Hepatocyte (in vitro differentiated cells): ENCODE measurements around the gene LSR. TPM values are rescaled to one million over a fixed set of nuclear protein-coding genes. Genes with fewer than 3 reads are reported as not detected.

Experiments used
- DNase-seq: peaks from one replicate; pipeline ENCODE4 v3.0.0-alpha.2; 2016; ENCODE audit warnings: low spot score
- H2AFZ ChIP-seq: fragments of 200-600 bp; sonication (generic); 2 replicates; pipeline ENCODE4 v1.6.0; 2016; ENCODE audit warnings: antibody characterized with exemption, mild to moderate bottlenecking
- H3K27ac ChIP-seq: fragments of 200-600 bp; sonication (generic); 2 replicates; pipeline ENCODE4 v1.5.1; 2016; ENCODE audit warnings: mild to moderate bottlenecking
- H3K27me3 ChIP-seq: fragments of 200-600 bp; sonication (generic); 2 replicates; pipeline ENCODE4 v1.6.1; 2016
- H3K36me3 ChIP-seq: fragments of 200-600 bp; sonication (generic); replicated peaks from 2 replicates; pipeline ENCODE4 v1.5.1; 2016; ENCODE audit warnings: low read depth; ENCODE audit not compliant: insufficient read depth
- H3K4me1 ChIP-seq: fragments of 200-600 bp; sonication (generic); 2 replicates; pipeline ENCODE4 v1.5.1; 2016; ENCODE audit warnings: mild to moderate bottlenecking, moderate library complexity; ENCODE audit not compliant: insufficient read depth
- H3K4me2 ChIP-seq: fragments of 200-600 bp; sonication (generic); 2 replicates; pipeline ENCODE4 v1.6.0; 2016
- H3K4me3 ChIP-seq: fragments of 200-600 bp; sonication (generic); 2 replicates; pipeline ENCODE4 v1.5.1; 2016; ENCODE audit warnings: mild to moderate bottlenecking
- H3K79me2 ChIP-seq: fragments of 200-600 bp; sonication (generic); 2 replicates; pipeline ENCODE4 v1.6.0; 2017; ENCODE audit warnings: mild to moderate bottlenecking
- H3K9me2 ChIP-seq: fragments of 200-600 bp; sonication (generic); replicated peaks from 2 replicates; pipeline ENCODE4 v1.6.0; 2017; ENCODE audit warnings: mild to moderate bottlenecking; ENCODE audit not compliant: insufficient read depth
- H3K9me3 ChIP-seq: fragments of 200-600 bp; sonication (generic); 2 replicates; pipeline ENCODE4 v1.5.1; 2016; ENCODE audit warnings: low read depth, mild to moderate bottlenecking
- H4K20me1 ChIP-seq: fragments of 200-600 bp; sonication (generic); 2 replicates; pipeline ENCODE4 v1.6.0; 2016; ENCODE audit warnings: mild to moderate bottlenecking; ENCODE audit not compliant: insufficient read depth, poor library complexity, severe bottlenecking
- CTCF ChIP-seq: fragments of 200-600 bp; sonication (generic); IDR thresholded peaks from 2 replicates; pipeline ENCODE4 v1.5.1; 2016; ENCODE audit warnings: antibody characterized with exemption, mild to moderate bottlenecking; ENCODE audit not compliant: poor library complexity
- EZH2 ChIP-seq: fragments of 200-600 bp; sonication (generic); IDR thresholded peaks from 2 replicates; pipeline ENCODE4 v1.6.1; 2016; ENCODE audit warnings: antibody characterized with exemption, mild to moderate bottlenecking, borderline replicate concordance
- EZH2phosphoT487 ChIP-seq: fragments of 200-600 bp; sonication (generic); IDR thresholded peaks from one replicate; pipeline ENCODE4 v1.6.1; 2018; ENCODE audit warnings: antibody characterized with exemption, mild to moderate bottlenecking, low read depth, moderate library complexity; ENCODE audit not compliant: unreplicated experiment, severe bottlenecking
- WGBS: methylation state at CpG from one replicate; pipeline ENCODE4 v1.1.6; 2016; ENCODE audit warnings: low lambda C conversion rate; ENCODE audit errors: missing lambda C conversion rate; 5-methylcytosine and 5-hydroxymethylcytosine counted together
- polyA plus RNA-seq: library from polyadenylated mRNA; unstranded; fragments of >200 nt; fragmentation: Nextera tagmentation; extraction: Ambion mirVana; gene quantifications from 2 replicates; pipeline ENCODE4 v1.2.1, GENCODE V29; 2016
- total RNA-seq: library from RNA; depleted of rRNA; stranded (reverse); fragments of >200 nt; gene quantifications from 2 replicates; pipeline ENCODE4 v1.2.3, GENCODE V29; 2014

Gene LSR
- total and polyA plus RNA-seq, 2 experiments from 2014 or later = 89.9 to 296 TPM

GRCh38 chr19:35266520-35267352 is 17.9 kb downstream of the LSR start:
- peak overlapping the region; percentile 99 for H3K4me2 ChIP-seq
- peak; percentile 34 for DNase-seq
- no peaks in the 10 kb centered on the region for H3K27me3 ChIP-seq
- H3K4me1 ChIP-seq = peaks cover 12% of the 10 kb centered on the region
- peaks cover 10% of the 10 kb centered on the region for H4K20me1 ChIP-seq
- H3K4me3 ChIP-seq = peak overlapping the region; percentile 97
- H3K27ac ChIP-seq = peak overlapping the region; percentile 100
- H3K79me2 ChIP-seq = peaks cover 33% of the 10 kb centered on the region
- no peaks in the 10 kb centered on the region for H3K9me2 ChIP-seq
- no peak for TF ChIP-seq CTCF
- no peak for TF ChIP-seq EZH2
- no peak for TF ChIP-seq EZH2phosphoT487
- H3K36me3 ChIP-seq = no peaks in the 10 kb centered on the region
- H2AFZ ChIP-seq = no peak overlapping the region
- WGBS = 81% methylated on average over 34 of the region's 39 CpGs
- H3K9me3 ChIP-seq = no peaks in the 10 kb centered on the region

- H3K4me2 ChIP-seq = peak overlapping the region; percentile 99
- DNase-seq = peak; percentile 69
- no peaks in the 10 kb centered on the region for H3K27me3 ChIP-seq
- peaks cover 10% of the 10 kb centered on the region for H4K20me1 ChIP-seq
- H2AFZ ChIP-seq = peak overlapping the region; percentile 96
- no peaks in the 10 kb centered on the region for H3K9me3 ChIP-seq
- no peaks in the 10 kb centered on the region for H3K36me3 ChIP-seq
- 28% methylated on average over 19 of the region's 40 CpGs for WGBS
- TF ChIP-seq EZH2phosphoT487 = no peak
- TF ChIP-seq CTCF = no peak
- H3K4me3 ChIP-seq = peak overlapping the region; percentile 97
- no peaks in the 10 kb centered on the region for H3K9me2 ChIP-seq
- peak overlapping the region; percentile 100 for H3K27ac ChIP-seq
- peaks cover 12% of the 10 kb centered on the region for H3K4me1 ChIP-seq
- peaks cover 34% of the 10 kb centered on the region for H3K79me2 ChIP-seq
These were observed 18.6 kb downstream of the LSR start for GRCh38 chr19:35267353-35267817.

- Histone ChIP-seq H3K4me1 (peaks cover 12% of the 10 kb centered on the region), H3K36me3 (no peaks in the 10 kb centered on the region), H3K9me3 (no peaks in the 10 kb centered on the region), H4K20me1 (peaks cover 10% of the 10 kb centered on the region), H3K27me3 (no peaks in the 10 kb centered on the region), H3K4me2 (peak overlapping the region; percentile 99), H2AFZ (peak overlapping the region; percentile 96), H3K79me2 (peaks cover 34% of the 10 kb centered on the region), H3K4me3 (peak overlapping the region; percentile 97), H3K27ac (peak overlapping the region; percentile 100), H3K9me2 (no peaks in the 10 kb centered on the region)
- 3% methylated on average over 40 of the region's 100 CpGs for WGBS
- DNase-seq = peak; percentile 91
- TF ChIP-seq CTCF (no peak), EZH2phosphoT487 (no peak), EZH2 (no peak)
These were observed 19.2 kb downstream of the LSR start for GRCh38 chr19:35267818-35268535.
